Measurements from ENCODE around the gene TUBB6. TPM values are rescaled to one million over a fixed set of nuclear protein-coding genes. Genes with fewer than 3 reads are reported as not detected.
A peak's percentile ranks its signal among the peaks of the same experiment; 100 is the strongest.

Gene TUBB6
- 317 TPM for polyA plus RNA-seq (ENCODE audit: insufficient read length)

DNA sequence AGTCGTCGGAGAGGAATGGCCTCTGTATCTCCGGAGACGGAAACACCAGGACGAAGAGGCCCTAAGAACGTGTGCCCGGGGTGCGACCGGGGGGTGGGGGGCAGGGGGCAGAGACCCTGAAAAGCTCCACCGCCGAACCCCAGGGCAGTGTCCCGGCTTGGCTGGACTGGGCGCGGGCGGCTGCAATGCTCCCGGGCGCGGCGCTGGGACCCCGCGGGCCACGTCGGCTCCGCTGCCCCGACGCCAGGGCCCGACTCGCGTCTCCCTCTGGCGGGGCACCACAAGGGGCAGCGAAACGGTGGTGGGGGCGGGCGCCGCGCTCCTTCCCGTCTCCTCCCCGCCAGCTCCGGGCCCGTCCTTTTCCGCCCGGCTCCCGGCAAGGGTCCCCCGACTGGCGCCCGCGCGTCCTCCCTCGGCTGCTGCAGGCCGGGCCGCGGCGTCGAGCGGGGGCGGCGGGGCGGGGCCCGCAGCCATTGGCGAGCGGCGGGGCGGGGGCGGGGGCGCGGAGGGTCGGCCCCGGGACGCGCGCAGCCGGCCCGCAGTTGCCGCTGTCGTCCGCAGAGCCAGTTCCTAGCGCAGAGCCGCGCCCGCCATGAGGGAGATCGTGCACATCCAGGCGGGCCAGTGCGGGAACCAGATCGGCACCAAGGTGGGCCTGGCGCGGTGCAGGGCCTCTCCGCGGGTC is at the start of gene TUBB6:
TSS of gene TUBB6 (plus strand) at position 541 of the 685 bp plus-strand sequence. CDS start at position 593, 52 bp downstream.
- peak; percentile 79 for DNase-seq

DNA sequence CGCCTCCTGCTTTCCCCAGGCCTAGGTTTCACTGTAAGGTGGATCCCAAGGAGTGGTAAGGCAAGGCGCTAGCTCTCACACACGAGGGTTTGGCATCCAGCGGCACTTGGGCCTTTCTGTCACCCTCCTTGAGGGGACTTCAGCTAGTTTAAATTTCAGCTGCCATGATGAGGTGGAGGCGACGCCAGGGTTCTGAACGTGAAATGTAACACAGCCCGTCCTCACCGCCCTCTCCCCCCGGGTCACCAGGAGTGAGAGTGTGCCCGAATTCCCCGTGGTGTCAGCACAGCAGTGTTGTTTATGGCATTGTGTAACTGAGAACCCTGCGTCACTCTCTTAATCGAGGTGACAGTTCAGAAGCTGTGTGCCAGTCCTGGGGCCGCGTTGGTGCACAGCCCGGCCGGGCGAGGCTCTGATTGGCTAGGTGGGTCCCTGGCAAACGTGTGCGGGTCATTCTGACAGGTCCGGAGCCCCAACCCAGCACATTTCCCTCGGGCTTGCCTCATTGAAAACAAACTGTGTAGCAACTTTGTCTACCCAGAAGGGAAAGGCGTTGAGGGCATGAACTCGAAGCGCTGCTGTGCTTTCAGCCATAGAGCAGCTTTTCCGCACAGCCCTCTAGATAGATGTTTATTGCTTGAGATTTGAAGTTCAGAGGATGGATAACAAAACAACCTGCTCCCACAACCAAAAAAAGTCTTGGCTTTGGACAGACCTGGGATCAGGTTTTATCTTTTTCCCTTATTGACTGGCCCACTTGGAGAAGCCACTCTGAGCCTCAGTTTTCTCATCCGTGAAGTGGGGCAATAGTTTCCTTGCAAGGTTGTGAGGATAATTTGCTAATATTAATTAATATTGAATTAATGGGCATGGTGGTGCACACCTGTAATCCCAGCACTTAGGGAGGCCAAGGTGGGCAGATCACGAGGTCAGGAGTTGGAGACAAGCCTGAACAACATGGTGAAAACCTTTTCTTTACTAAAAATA is 49.0 kb upstream of the TUBB6 start:
- no peak for DNase-seq

DNA sequence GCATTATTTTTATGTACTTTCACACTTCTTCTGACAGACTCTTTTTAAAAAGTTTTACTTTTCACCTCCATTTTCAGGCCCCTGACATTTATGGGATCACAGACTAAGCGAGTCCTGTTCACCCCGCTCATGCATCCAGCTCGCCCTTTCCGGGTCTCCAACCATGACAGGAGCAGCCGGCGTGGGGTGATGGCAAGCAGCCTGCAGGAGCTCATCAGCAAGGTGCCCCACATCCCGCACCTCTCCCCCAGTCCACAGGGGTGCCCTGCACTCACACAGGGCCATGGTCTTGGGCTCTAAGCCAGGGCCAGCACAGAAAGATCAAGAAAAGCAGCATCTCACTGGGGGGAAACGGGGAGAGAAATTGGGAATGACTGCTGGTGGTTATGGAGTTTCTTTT is 45.3 kb upstream of the TUBB6 start:
- DNase-seq, result no peak

DNA sequence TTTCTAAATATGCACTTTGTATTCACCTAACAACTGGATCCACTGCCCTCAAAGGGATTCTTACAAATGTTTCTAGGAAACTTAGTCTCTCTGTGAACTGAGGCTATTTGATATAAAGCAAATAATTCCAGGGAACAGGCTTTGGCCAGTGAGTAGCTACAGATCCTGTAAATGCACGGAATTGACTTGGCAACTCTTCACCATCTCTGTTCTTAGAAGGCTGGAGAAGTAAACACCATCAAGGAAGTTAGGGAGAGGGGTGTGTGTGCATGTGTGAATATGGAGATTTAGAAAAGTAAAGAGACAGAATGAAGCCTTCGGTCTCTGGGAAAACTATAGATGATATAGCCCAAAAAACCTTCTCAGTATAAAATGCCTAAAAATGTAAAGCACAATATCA is 43.2 kb upstream of the TUBB6 start:
- DNase-seq, result no peak

DNA sequence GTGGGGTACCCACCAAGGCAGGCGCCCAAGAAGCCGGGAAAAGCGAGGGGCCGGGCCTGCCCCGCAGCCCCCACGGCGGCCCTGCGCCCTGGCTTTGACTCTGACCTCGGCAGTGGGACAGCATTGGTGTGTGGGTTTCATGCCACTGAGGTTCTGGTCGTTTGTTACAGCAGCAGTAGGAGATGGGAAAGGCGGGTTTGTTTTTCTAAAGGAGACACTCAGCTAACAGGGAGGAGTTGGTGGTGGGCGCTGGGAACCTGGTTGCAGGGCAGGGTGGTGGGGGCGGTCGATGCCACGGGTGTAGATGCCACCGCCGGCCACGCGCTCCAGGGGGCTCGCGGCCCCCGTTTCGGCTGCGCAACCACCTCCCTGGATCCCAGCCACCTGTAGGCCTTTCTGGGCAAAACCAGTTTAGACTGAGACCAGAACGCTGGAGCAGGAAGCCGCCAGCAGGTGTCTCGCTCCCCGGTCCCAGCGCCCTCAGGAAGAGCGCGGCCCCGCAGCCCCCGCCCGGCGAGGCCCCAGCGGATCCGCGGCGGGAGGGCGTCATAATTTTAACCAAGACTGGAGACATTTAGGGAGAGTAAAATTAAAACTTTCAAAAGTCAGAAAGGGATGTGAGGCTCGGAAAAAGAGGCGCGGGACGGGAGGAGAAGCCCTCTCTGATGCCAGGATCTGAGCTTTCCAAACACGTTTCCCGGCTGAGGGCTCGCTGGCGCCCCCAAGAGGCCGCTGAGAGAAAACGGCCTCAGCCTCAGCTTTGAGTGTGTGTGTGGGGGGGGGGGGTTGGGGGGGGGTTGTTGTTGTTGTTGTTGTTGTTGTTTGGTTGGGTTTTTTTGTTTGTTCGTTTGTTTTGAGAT is 36.4 kb upstream of the TUBB6 start:
- DNase-seq, result peak; percentile 88

DNA sequence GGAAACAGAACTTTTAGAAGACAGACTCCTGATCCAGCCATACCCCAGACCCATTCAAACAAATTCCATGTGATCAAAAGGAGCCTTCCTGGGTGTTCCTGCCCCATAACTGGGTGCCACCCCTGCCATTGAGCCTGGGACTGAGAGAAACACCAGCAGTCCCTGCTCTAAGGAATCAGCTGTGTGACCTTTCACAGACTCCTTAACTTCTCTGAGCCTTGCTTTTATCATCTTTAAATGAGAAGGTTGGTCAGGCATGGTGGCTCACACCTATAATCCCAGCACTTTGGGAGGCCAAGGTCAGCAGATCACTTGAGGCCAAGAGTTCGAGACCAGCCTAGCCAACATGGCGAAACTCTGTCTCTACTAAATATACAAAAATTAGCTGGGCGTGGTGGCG is 33.2 kb upstream of the TUBB6 start:
- no peak for DNase-seq

DNA sequence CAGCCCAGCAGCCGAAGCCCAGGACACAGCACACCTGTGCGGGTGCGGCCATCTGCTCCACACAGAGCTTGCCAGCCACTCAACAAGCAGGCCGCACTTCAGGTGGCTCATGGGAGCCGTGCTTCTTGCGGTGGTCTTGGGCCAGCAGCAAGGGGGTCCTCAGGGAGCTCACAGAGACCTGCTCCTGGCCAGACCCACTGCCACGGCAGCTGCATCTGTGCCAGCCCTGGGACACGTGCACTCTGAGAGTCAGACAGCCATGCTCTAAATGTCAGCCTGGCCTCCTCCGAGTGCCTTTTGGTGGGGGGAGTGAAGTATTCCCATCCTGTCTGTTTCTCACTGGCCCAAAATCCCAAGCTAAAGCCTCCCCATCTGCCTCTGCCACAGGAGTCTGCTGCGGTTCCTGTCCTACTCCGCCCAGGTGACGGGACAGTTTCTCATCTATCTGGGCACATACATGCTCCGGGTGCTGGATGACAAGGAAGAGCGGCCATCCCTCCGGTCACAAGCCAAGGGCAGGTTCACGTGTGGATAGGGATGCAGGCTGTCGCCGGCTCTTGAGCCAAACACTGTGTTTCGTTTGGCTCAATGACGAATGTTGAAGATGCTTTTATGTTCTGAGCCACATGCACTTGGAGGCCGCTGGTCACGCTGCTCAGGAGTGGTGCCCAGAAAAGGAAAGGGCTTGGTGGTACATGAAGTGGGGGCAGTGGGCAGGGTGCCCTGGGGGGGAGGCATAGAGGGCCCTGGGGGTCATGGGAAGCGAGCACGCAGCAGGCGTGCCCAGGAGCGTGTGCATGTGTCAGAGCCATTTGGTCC is 31.1 kb upstream of the TUBB6 start:
- DNase-seq, result no peak

DNA sequence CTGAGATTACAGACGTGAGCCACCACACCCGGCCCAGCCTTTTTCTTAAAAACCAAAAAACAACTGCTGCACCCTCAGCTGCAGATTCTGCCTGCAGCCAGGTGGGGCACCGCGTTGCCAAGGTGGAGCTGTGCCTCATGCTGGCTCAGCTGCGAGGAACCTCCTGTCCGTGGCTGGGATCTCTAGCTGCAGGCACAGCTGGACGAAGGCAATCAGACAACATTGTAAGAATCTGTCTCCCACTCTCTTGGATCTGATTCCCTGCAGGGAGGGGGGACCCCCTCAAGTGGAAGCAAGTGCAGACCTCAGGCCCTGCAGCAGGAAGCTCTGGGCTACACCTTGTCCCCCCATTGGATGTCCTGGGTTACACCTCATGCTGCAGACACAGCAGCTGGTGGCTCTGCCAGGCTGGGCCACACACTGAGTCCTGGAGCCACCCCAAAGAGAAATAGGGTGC is 29.8 kb upstream of the TUBB6 start:
- DNase-seq, result no peak

DNA sequence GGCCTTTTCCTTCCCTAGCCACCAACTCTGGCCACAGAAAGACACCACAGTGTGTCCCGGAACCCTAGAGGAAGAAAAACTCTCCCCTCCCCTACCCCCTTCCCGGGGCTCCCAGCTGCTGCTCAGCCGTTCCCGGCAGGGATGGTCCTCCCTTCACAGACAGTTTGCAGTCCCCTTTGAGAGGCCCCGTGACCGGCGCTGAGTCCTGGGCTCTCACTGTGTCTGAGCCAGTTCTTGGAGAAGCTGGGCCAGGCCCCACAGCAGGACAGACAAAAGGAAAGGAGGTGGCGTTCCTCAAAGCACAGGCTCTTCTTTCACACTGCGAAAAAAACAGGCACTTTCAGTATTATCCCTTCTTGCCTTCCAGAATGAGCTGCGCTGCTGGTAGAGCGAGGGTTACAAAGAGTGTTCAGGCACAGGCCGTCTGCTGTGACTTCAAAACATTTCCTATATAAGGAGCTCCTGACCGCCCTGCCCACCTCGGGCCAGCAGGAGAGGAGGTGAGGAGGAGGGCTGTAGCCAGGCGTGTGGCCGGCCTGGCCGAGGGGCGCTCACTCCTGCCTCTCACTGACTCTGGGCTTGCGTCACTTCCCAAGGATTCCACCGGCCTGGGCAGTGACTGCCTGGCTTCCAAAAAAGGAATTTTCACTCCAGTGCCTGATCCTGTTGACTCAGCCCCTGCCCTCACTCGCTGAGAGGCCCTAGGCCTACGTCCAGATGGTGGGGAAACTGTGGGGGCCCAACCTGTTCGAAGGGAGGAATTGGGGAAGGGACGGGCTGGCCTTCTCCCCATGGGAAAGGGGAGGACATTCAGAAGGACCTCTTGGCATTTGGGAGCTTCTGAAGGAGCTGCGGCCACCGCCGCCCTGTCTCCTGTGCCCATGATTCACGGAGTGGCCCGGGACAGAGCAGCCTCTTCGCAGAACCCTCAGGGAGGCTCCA is 29.0 kb upstream of the TUBB6 start:
- DNase-seq, result peak; percentile 83

DNA sequence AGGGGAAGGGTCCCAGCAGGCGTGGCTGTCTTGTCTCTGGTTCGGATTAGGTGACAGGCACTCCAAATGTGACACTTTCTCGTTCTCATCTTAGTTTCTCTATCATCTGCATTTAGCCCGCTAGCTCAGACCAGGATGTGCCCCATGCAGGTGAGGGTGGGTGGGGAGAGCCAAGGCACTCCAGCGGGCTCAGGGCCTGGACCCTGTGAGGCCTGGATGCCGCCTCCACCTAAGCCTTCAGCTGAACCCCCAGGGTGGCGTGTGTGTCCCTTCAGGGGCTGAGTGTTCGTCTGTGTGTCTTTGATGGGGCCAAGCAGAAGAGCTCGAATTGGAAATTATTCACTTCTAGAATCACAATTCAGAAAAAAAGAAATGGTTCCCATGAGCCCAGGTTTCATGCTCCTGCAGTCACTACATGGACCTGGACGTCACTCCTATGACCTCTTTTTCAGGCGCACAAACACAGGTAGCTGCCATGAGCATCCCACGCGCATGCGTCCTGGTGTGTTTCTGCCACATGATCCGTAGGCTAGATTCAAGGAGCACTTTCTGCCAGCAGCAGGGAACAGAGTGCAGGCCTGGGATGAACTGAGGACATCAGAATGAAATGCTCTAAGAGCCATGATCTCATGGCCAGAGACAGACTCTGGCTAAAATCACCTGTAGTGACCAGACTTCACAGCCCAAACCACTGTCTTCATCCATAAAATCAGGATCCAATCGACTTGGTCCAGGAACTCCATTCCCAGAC is 28.1 kb upstream of the TUBB6 start:
- DNase-seq, result no peak

DNA sequence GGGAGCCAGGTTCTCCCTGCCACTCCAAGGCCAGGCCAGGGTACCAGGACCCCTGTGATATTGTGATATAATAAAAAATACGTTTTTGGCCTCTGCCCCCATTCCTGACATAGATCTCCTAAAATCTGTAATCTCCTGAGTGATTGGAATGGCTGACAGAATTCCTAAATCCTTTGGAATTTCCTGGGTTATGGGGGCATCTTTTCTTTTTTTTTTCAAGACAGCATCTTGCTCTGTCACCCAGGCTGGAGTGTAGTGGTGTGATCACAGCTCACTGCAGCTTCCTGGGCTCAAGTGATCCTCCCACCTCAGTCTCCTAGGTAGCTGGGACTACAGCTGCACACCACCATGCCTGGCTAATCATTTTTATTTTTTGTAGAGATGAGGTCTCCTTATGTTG is 26.2 kb upstream of the TUBB6 start:
- no peak for DNase-seq

DNA sequence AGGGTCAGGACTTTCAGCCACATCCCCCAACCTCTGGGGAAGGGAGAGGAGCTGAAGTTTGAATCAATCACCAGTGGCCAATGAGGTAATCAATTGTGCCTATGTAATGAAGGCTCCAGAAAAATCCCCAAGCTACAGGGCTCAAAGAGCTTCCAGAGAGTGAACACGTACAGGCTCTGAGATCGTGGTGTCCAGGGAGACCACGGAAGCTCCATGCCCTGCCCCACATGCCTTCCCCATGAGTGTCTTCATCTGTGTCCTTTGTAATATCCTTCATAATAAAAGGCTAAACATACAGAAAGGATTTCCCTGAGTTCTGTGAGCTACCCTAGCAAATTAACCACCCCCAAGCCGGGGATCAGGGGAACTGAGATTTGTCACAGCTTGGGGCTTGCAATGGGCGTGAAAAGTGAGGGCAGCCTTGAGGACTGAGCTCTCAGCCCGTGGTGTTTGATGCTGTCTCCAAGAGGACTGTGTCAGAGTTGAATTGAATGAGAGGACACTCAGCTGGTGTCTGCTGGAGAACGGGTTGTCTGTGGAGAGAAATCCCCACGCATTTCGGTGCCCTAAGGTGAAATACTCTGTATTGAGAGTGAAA is 25.5 kb upstream of the TUBB6 start:
- no peak for DNase-seq

DNA sequence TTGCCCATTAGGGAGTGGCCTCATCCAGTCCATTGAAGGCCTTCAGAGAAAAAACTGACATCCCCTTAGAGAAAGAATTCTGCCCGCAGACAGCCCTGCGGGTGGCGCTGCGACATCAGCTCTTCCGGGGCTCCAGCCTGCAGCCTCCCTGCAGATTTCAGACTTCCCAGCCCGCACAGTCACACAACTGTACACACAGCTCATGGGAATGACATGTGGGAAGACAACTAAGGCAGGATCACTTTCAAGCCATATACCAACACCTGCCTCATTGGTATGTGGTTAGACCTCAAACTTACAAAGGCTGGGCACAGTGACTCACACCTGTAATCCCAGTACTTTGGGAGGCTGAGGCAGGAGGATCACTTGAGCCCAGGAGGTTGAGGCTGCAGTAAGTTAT is 24.8 kb upstream of the TUBB6 start:
- DNase-seq, result no peak

DNA sequence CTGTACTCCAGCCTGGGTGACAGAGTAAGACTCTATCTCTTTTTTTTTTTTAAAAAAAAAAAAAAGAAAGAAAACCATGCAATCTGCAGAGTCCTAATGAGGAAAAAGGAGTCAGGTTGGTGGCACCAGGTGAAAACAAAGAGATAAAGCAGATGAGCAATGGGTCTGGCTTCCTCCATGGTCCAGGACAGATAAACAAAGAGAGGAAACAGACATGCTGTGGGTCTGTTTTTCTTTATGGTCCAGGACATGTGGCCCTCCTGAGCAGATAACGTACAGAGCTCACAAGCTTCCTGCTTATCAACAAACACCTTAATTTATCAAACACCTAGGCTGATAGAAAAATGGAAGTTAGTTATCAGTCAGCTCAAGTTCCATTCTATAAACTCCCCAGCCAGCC is 24.4 kb upstream of the TUBB6 start:
- no peak for DNase-seq

DNA sequence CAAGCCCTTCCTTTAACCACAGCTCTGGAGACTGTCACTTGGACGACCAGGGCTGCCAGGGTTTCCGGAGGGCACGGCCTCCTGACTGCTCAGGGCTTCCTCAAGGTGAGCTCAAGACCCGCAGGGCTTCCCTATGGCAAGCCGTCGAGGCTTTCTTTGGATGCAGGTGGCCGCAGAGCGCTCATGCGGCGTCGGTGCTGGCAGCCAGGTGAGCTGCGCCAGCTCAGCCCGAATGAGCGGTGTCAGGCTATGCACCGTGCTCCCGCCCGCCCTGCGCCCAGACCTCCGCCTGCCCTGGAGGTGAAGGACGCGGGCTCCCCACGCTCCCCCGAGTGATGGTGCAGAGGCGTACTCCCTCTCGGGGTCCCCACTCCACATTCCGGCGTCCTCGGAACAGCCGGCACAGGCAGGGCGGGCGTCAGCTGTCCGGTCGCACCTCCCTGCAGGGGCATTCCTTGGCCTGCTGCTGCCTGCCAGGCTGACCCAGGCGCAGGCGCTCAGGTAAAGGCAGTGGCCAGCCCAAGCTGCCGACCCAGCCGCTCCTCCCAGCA is 20.8 kb upstream of the TUBB6 start:
- no peak for DNase-seq

DNA sequence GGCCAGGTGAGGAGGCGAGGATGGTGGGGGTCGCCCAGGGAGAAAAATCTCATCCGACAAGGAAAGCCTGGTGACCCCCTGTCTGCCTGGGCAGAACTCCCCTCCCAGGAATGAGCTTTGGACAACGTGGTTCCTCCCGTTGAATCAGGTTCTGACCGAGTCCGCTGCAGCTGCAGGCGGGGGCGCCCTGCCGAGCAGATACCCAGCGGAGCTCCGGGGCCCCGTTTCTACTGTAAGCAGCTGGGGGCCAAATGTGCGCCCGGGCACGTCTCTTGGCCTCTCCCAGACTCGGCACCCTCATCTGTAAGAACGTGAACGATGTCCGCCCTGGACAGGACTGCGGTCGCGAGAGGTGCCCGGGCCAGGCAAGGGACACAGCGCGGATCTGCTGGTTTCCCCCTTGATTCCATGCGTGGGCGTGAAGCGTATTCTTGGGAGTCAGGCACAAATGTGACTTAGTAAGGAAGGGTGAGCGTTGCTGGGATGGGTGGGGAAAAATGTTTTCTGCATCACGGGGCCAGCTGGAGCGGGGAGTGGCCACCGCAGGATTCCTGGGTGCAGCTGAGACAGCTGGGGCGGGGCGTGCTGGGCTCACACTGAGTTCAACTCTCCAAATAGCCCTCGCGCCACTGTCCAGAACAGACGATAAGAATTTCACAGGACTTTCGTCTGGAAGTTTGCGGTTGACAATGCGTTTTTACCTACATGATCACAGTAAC is 20.2 kb upstream of the TUBB6 start:
- peak; percentile 83 for DNase-seq

DNA sequence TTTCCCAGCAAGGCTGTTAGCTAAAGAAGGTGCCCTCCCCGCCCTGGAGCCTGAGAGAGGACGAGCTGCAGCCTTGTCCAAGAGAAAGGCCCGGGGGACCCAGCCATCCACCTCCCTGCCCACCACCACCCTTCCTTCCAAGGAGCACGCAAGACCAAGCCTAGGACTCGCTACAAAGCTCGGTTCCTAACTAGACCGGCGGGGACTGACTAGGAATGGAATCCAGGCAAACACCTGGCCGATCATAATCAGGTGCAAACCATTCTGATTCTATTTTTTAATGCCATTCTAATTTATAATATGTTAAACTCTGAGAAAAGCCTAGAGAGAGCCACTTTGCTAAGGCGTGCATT is 19.7 kb upstream of the TUBB6 start:
- DNase-seq, result no peak

DNA sequence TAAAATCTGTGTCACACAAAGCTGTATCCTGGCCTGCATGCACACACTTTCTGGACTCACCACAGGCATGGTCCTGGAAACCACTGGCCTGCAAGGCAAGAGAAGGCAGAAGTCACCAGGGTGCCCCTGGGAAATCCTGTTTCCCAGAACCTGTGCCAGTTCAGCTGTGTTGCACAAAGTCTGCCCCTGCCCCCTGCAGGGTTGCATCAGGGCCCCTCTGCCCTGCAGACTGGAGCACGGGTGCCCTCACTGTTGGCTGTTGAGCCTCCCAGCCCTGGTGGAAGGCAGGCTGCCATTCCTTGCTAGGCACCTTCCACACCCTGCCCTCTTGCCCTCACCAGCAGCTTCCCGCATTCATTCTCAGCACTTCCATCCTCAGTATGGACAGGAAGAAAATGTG is 18.0 kb upstream of the TUBB6 start:
- no peak for DNase-seq

DNA sequence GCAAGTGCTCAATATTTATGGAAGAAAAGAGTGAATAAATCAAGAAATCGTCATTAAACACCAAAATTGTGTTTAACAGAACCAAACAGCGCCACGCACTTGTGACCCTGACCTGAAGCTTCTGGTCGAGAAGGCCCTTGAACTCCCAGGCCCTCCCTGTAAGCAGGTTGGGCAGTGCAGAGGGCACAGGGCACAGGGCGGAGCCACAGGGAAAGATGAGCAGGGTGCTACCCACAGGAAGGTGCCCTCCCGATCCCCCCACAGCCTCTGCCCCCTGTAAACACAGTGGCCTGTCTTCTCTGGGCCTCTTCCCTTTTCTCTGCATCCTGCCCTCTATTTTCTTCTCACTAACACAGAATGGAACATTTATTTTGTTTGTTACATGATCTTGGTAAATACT is 16.9 kb upstream of the TUBB6 start:
- no peak for DNase-seq

Data from hindlimb muscle (tissue), 1 donor.